IMR-90 (cell line): ENCODE measurements around the gene EGLN1. TPM values are rescaled to one million over a fixed set of nuclear protein-coding genes. Genes with fewer than 3 reads are reported as not detected.

Source experiments
- ATAC-seq: fragments of 200-7000 bp; cut with Tn5 transposase; 2 replicates; pipeline ENCODE4 v1.9.1; 2020; ENCODE audit warnings: low read depth, mild to moderate bottlenecking, moderate library complexity
- BruUV-seq: library from RNA; stranded (reverse); fragments of 400-500 nt; replicated peaks from 2 replicates; lab custom pipeline; 2021; lab: Mats Ljungman, UMichigan
- CTCF ChIA-PET: fragments of 300-600 bp; formaldehyde crosslinking; extraction: SDS; loops from one replicate; lab custom pipeline; 2021; ENCODE audit warnings: antibody characterized with exemption; lab: Yijun Ruan, JAX
- POLR2A ChIA-PET: fragments of 300-600 bp; sonication (Branson Sonifier 250); formaldehyde crosslinking; loops from one replicate; lab custom pipeline; 2022; ENCODE audit warnings: antibody characterized with exemption; ENCODE audit not compliant: unreplicated experiment; lab: Charles Lee
- DNase-seq: peaks from one replicate; pipeline ENCODE4 v3.0.0; 2013
- H2AFZ ChIP-seq: replicated peaks from 2 replicates; pipeline ENCODE3; 2013; ENCODE audit warnings: low read length, mild to moderate bottlenecking; ENCODE audit not compliant: poor library complexity
- H2AK5ac ChIP-seq: 2 replicates; pipeline ENCODE4 v1.6.1; 2013; ENCODE audit warnings: low read depth, low read length, inconsistent platforms
- H2AK9ac ChIP-seq: replicated peaks from 2 replicates; pipeline ENCODE3; 2013; ENCODE audit warnings: mild to moderate bottlenecking, low read depth, low read length, moderate library complexity; ENCODE audit not compliant: poor library complexity
- H2BK120ac ChIP-seq: 2 replicates; pipeline ENCODE4 v1.6.1; 2013; ENCODE audit warnings: low read depth, low read length, inconsistent platforms
- H2BK15ac ChIP-seq: 3 replicates; pipeline ENCODE4 v1.6.1; 2013; ENCODE audit warnings: low read depth, low read length, inconsistent platforms
- H2BK20ac ChIP-seq: 2 replicates; pipeline ENCODE4 v1.6.1; 2013; ENCODE audit warnings: low read depth, mild to moderate bottlenecking, inconsistent platforms, low read length, moderate library complexity
- H2BK5ac ChIP-seq: 2 replicates; pipeline ENCODE4 v1.6.1; 2013; ENCODE audit warnings: mild to moderate bottlenecking, low read depth, low read length, inconsistent platforms; ENCODE audit not compliant: poor library complexity, severe bottlenecking
- H3K14ac ChIP-seq: replicated peaks from 2 replicates; pipeline ENCODE4 v1.6.1; 2013; ENCODE audit warnings: low read depth, low read length, inconsistent platforms
- H3K18ac ChIP-seq: 2 replicates; pipeline ENCODE4 v1.6.1; 2013; ENCODE audit warnings: low read depth, low read length, control low read depth
- H3K23ac ChIP-seq: 2 replicates; pipeline ENCODE4 v1.6.1; 2013; ENCODE audit warnings: low read depth, low read length, inconsistent platforms
- H3K27ac ChIP-seq: 2 replicates; pipeline ENCODE4 v1.5.1; 2013; ENCODE audit warnings: mild to moderate bottlenecking, control low read depth, low read length; ENCODE audit not compliant: insufficient read depth
- H3K27me3 ChIP-seq: 2 replicates; pipeline ENCODE4 v1.6.1; 2013; ENCODE audit warnings: low read length; ENCODE audit not compliant: control insufficient read depth, insufficient read depth
- H3K36me3 ChIP-seq: 2 replicates; pipeline ENCODE4 v1.6.1; 2013; ENCODE audit warnings: low read length, mixed read lengths; ENCODE audit not compliant: control insufficient read depth, insufficient read depth
- H3K4ac ChIP-seq: 2 replicates; pipeline ENCODE4 v1.6.1; 2013; ENCODE audit warnings: low read depth, low read length, inconsistent platforms
- H3K4me1 ChIP-seq: 2 replicates; pipeline ENCODE4 v1.6.1; 2013; ENCODE audit warnings: low read length, mixed read lengths; ENCODE audit not compliant: control insufficient read depth, insufficient read depth
- H3K4me2 ChIP-seq: 2 replicates; pipeline ENCODE4 v1.6.1; 2013; ENCODE audit warnings: low read depth, mild to moderate bottlenecking, control low read depth, low read length, moderate library complexity
- H3K4me3 ChIP-seq: 2 replicates; pipeline ENCODE4 v1.5.1; 2013; ENCODE audit warnings: low read depth, mild to moderate bottlenecking, control low read depth, low read length, moderate library complexity; ENCODE audit not compliant: insufficient read depth
- H3K56ac ChIP-seq: 2 replicates; pipeline ENCODE4 v1.6.1; 2013; ENCODE audit warnings: low read length, inconsistent platforms; ENCODE audit not compliant: insufficient read depth; ENCODE audit errors: extremely low read depth
- H3K79me1 ChIP-seq, 2 experiments: 2 replicates each; pipeline ENCODE4 v1.6.1; 2013; ENCODE audit warnings: low read length in 2 of 2, inconsistent platforms in 1 of 2, low read depth in 1 of 2
- H3K9ac ChIP-seq: 2 replicates; pipeline ENCODE4 v1.6.1; 2013; ENCODE audit warnings: low read depth, low read length, control low read depth
- H3K9me1 ChIP-seq: 2 replicates; pipeline ENCODE4 v1.6.1; 2013; ENCODE audit warnings: low read length, inconsistent platforms; ENCODE audit not compliant: insufficient read depth
- H3K9me3 ChIP-seq: 2 replicates; pipeline ENCODE4 v1.6.1; 2013; ENCODE audit warnings: low read length; ENCODE audit not compliant: control insufficient read depth, insufficient read depth
- H4K20me1 ChIP-seq: 2 replicates; pipeline ENCODE4 v1.6.1; 2013; ENCODE audit warnings: low read length, inconsistent platforms; ENCODE audit not compliant: insufficient read depth
- H4K5ac ChIP-seq: 2 replicates; pipeline ENCODE4 v1.6.1; 2013; ENCODE audit warnings: mild to moderate bottlenecking, low read depth, low read length, control low read depth
- H4K8ac ChIP-seq, 2 experiments: 2 replicates each; pipeline ENCODE4 v1.6.1; 2013; ENCODE audit warnings: low read depth in 2 of 2, low read length in 2 of 2, control low read depth in 1 of 2, inconsistent platforms in 1 of 2
- H4K91ac ChIP-seq: 2 replicates; pipeline ENCODE4 v1.6.1; 2013; ENCODE audit warnings: low read depth, low read length, inconsistent platforms; ENCODE audit not compliant: insufficient read depth
- MAFK ChIP-seq: IDR thresholded peaks from 2 replicates; pipeline ENCODE4 v1.6.1; 2012; ENCODE audit warnings: low read depth, low read length, improper control_type of control experiment
- NFE2L2 ChIP-seq: fragments of 150-350 bp; IDR thresholded peaks from 2 replicates; pipeline ENCODE4 v1.6.1; 2016; ENCODE audit warnings: low read depth, mild to moderate bottlenecking, low read length
- dilution Hi-C: fragments of 300-500 bp; cut with HindIII; formaldehyde crosslinking; loops from one replicate; pipeline ENCODE4 v1.14.3; 2018; ENCODE audit warnings: low sequenced_read_pairs; ENCODE audit not compliant: unreplicated experiment
- in situ Hi-C: fragments of 300-500 bp; cut with MboI; formaldehyde crosslinking; loops from 3 replicates; pipeline ENCODE4 v1.14.3; 2019; ENCODE audit warnings: low sequenced_read_pairs, inconsistent platforms, mixed read lengths
- intact Hi-C: fragments of 100-400 bp; cut with micrococcal nuclease; formaldehyde crosslinking; loops from 2 replicates; pipeline ENCODE4 v1.10.0; 2022
- polyA plus RNA-seq, 3 experiments: library from polyadenylated mRNA; depleted of rRNA; stranded (reverse); fragments of >200 nt; gene quantifications; 2 replicates each; pipeline ENCODE4 v1.2.3, GENCODE V29; 2012; ENCODE audit warnings: low replicate concordance in 1 of 3
- total RNA-seq: library from RNA; depleted of rRNA; stranded (reverse); fragments of >200 nt; gene quantifications from 2 replicates; pipeline ENCODE4 v1.2.3, GENCODE V29; 2012

EGLN1 gene
- total and polyA plus RNA-seq, 2 of the 4 experiments (the other 2 are of a cell fraction), result 25.7 to 26.9 TPM

- H2AK9ac ChIP-seq, result no peak overlapping the region
- ChIA-PET CTCF (no interaction called here), POLR2A (no interaction called here)
- ATAC-seq (no peak), DNase-seq (no peak)
- H2AK5ac ChIP-seq, result no peak overlapping the region
- H3K23ac ChIP-seq, result no peak overlapping the region
- no peak overlapping the region for H3K18ac ChIP-seq
- H2AFZ ChIP-seq, result no peak overlapping the region
- no peak overlapping the region for H3K4ac ChIP-seq
- H3K9ac ChIP-seq, result no peak overlapping the region
- no peak overlapping the region for H3K4me3 ChIP-seq
- no TSS peak for BruUV-seq
- H3K27me3 ChIP-seq, result no peaks in the 10 kb centered on the region
- H2BK120ac ChIP-seq, result no peak overlapping the region
- H3K4me1 ChIP-seq, result no peaks in the 10 kb centered on the region
- in situ Hi-C loops, result no loop called here
- H4K20me1 ChIP-seq, result no peaks in the 10 kb centered on the region
- H4K5ac ChIP-seq, result no peak overlapping the region
- no peak overlapping the region for H3K14ac ChIP-seq
- no peak overlapping the region for H2BK20ac ChIP-seq
- H3K79me1 ChIP-seq, result no peaks in the 10 kb centered on the region
- H3K9me3 ChIP-seq, result no peaks in the 10 kb centered on the region
- H2BK5ac ChIP-seq, result no peak overlapping the region
- H3K27ac ChIP-seq, result no peak overlapping the region
- TF ChIP-seq MAFK (no peak), NFE2L2 (0 out of 2 replicates have a peak, but pooled peaks have one; percentile 8)
- H3K9me1 ChIP-seq, result no peaks in the 10 kb centered on the region
- intact Hi-C loops, result no loop called here
- no peak overlapping the region for H4K8ac ChIP-seq
- no peak overlapping the region for H4K91ac ChIP-seq
- H3K4me2 ChIP-seq, result no peak overlapping the region
- H3K36me3 ChIP-seq, result no peaks in the 10 kb centered on the region
- H2BK15ac ChIP-seq, result no peak overlapping the region
- no peak overlapping the region for H3K56ac ChIP-seq
- dilution Hi-C loops, result no loop called here
Measured at GRCh38 chr1:231442735-231443134, 20.6 kb upstream of the EGLN1 start.
